Uterus (tissue), 4 donors: ENCODE measurements around the gene CDK5. TPM values are rescaled to one million over a fixed set of nuclear protein-coding genes. Genes with fewer than 3 reads are reported as not detected.
A peak's percentile ranks its signal among the peaks of the same experiment; 100 is the strongest.

ENCODE experiments used
- DNase-seq, 2 donors: peaks; one replicate each; pipeline ENCODE4 v3.0.0-alpha.2; 2019 to 2020
- H3K27ac ChIP-seq, 2 donors: fragments of 200-600 bp; sonication (generic); 1 replicate in 1 of 2; 2 replicates in 1 of 2; pipeline ENCODE4 v1.5.1; 2016 to 2018
- H3K27me3 ChIP-seq, 2 donors: fragments of 200-600 bp; sonication (generic); one replicate each; pipeline ENCODE4 v1.5.1; 2018 to 2019; ENCODE audit warnings: control low read depth in 1 of 2
- H3K36me3 ChIP-seq, 2 donors: fragments of 200-600 bp; sonication (generic); one replicate each; pipeline ENCODE4 v1.5.1; 2019; ENCODE audit warnings: control low read depth in 1 of 2
- H3K4me1 ChIP-seq, 2 donors: fragments of 200-600 bp; sonication (generic); one replicate each; pipeline ENCODE4 v1.5.1; 2018 to 2019; ENCODE audit warnings: control low read depth in 1 of 2
- H3K4me3 ChIP-seq, 2 donors: fragments of 200-600 bp; sonication (generic); 1 replicate in 1 of 2; 2 replicates in 1 of 2; pipeline ENCODE4 v1.5.1; 2018 to 2019; ENCODE audit warnings: mild to moderate bottlenecking in 1 of 2
- H3K9me3 ChIP-seq, 2 donors: fragments of 200-600 bp; sonication (generic); one replicate each; pipeline ENCODE4 v1.5.1; 2019; ENCODE audit warnings: control low read depth in 1 of 2
- CTCF ChIP-seq, 4 experiments: fragments of 200-600 bp in 2 of 4; fragments of 450-650 bp in 2 of 4; sonication (generic) in 2 of 4; IDR thresholded peaks; one replicate each; pipeline ENCODE4 v1.5.1; 2016 to 2019; ENCODE audit warnings: antibody characterized with exemption in 4 of 4, mild to moderate bottlenecking in 2 of 4, moderate library complexity in 1 of 4
- POLR2A ChIP-seq, 2 donors: fragments of 450-650 bp; IDR thresholded peaks; one replicate each; pipeline ENCODE4 v1.6.1; 2016; ENCODE audit warnings: antibody characterized with exemption in 2 of 2, mild to moderate bottlenecking in 1 of 2, moderate library complexity in 1 of 2
- intact Hi-C: fragments of 100-400 bp; cut with DNase I; formaldehyde crosslinking; loops from one replicate; pipeline ENCODE4 v1.15.1; 2023; ENCODE audit warnings: low total_unique reads
- total RNA-seq, 4 donors: library from RNA; depleted of rRNA in 3 of 4; stranded (reverse); fragments of >200 nt in 3 of 4; gene quantifications; one replicate each; pipeline versions ENCODE4 v1.1.0 to v1.2.4, GENCODE V29; 2014 to 2023
- donor health status: DM: yes; HTN: yes; CAD: no.

Gene CDK5
- total RNA-seq, 4 donors from 2014 or later, result 0.51 to 9.3 (median 2.7) TPM

GRCh38 chr7:151062399-151063211 is 4.9 kb upstream of the CDK5 start:
- intact Hi-C loops, result no loop called here
- peak; percentile 47 to 62 for DNase-seq
- H3K9me3 ChIP-seq, result no peaks in the 10 kb centered on the region
- H3K4me3 ChIP-seq, result peak overlapping the region in 1 of 2 donors; percentile 24
- no peak for TF ChIP-seq CTCF (IDR thresholded peaks at IDR 0.05)
- no peak for TF ChIP-seq POLR2A (IDR thresholded peaks at IDR 0.05)
- H3K4me1 ChIP-seq, result peaks cover 0 to 24% of the 10 kb centered on the region in 2 donors
- peak overlapping the region; percentile 98 to 99 for H3K27ac ChIP-seq
- H3K36me3 ChIP-seq, result no peaks in the 10 kb centered on the region
- no peaks in the 10 kb centered on the region for H3K27me3 ChIP-seq

- H3K4me3 ChIP-seq, result no peak overlapping the region
- DNase-seq, result no peak
- peaks cover 0 to 29% of the 10 kb centered on the region in 2 donors for H3K4me1 ChIP-seq
- H3K36me3 ChIP-seq, result no peaks in the 10 kb centered on the region
- intact Hi-C loops, result no loop called here
- no peak for TF ChIP-seq POLR2A (IDR thresholded peaks at IDR 0.05)
- TF ChIP-seq CTCF (IDR thresholded peaks at IDR 0.05), result no peak
- no peaks in the 10 kb centered on the region for H3K9me3 ChIP-seq
- H3K27ac ChIP-seq, result peak overlapping the region; percentile 98 to 99
- no peaks in the 10 kb centered on the region for H3K27me3 ChIP-seq
Measured at GRCh38 chr7:151062111-151062398, 4.4 kb upstream of the CDK5 start.

GRCh38 chr7:151061213-151062110 is 3.8 kb upstream of the CDK5 start:
- Histone ChIP-seq H3K4me1 (peaks cover 0 to 33% of the 10 kb centered on the region in 2 donors), H3K27me3 (no peaks in the 10 kb centered on the region), H3K9me3 (no peaks in the 10 kb centered on the region), H3K36me3 (no peaks in the 10 kb centered on the region), H3K4me3 (peak overlapping the region in 1 of 2 donors; percentile 71), H3K27ac (peak overlapping the region; percentile 98 to 99)
- no peak for TF ChIP-seq CTCF (IDR thresholded peaks at IDR 0.05)
- TF ChIP-seq POLR2A (IDR thresholded peaks at IDR 0.05), result no peak
- peak in 1 of 2 donors; percentile 39 for DNase-seq
- intact Hi-C loops, result no loop called here

GRCh38 chr7:151060416-151061212 is 2.9 kb upstream of the CDK5 start:
- Histone ChIP-seq H3K9me3 (no peaks in the 10 kb centered on the region), H3K27ac (peak overlapping the region; percentile 98 to 99), H3K4me3 (peak overlapping the region; percentile 71 to 82), H3K36me3 (no peaks in the 10 kb centered on the region), H3K27me3 (no peaks in the 10 kb centered on the region), H3K4me1 (peaks cover 0 to 33% of the 10 kb centered on the region in 2 donors)
- intact Hi-C loops, result no loop called here
- TF ChIP-seq POLR2A (IDR thresholded peaks at IDR 0.05) (no peak), CTCF (IDR thresholded peaks at IDR 0.05) (no peak)
- DNase-seq, result peak; percentile 47 to 53
